Testis (tissue), 3 donors: ENCODE measurements around the gene MYO15B. TPM values are rescaled to one million over a fixed set of nuclear protein-coding genes. Genes with fewer than 3 reads are reported as not detected.

Experiments used
- DNase-seq: peaks from one replicate; pipeline ENCODE4 v3.0.0-alpha.2; 2019
- H3K27ac ChIP-seq, 2 donors: fragments of 200-600 bp; sonication (generic); one replicate each; pipeline ENCODE4 v1.5.1; 2019
- H3K27me3 ChIP-seq: fragments of 200-600 bp; sonication (generic); one replicate; pipeline ENCODE4 v1.5.1; 2019
- H3K36me3 ChIP-seq: fragments of 200-600 bp; sonication (generic); one replicate; pipeline ENCODE4 v1.5.1; 2017; ENCODE audit warnings: low read depth; ENCODE audit errors: missing control alignments
- H3K4me1 ChIP-seq: fragments of 200-600 bp; sonication (generic); one replicate; pipeline ENCODE4 v1.5.1; 2019
- H3K4me3 ChIP-seq, 2 donors: fragments of 200-600 bp; sonication (generic); one replicate each; pipeline ENCODE4 v1.5.1; 2017 to 2019
- H3K9me3 ChIP-seq: fragments of 200-600 bp; sonication (generic); one replicate; pipeline ENCODE4 v1.5.1; 2017
- CTCF ChIP-seq, 3 experiments: fragments of 450-650 bp in 2 of 3; fragments of 200-600 bp in 1 of 3; sonication (generic) in 1 of 3; IDR thresholded peaks; one replicate each; pipeline ENCODE4 v1.5.1; 2016 to 2019; ENCODE audit warnings: antibody characterized with exemption in 3 of 3, mild to moderate bottlenecking in 2 of 3, moderate library complexity in 1 of 3
- POLR2A ChIP-seq: fragments of 450-650 bp; IDR thresholded peaks from one replicate; pipeline ENCODE4 v1.6.1; 2017; ENCODE audit warnings: antibody characterized with exemption, mild to moderate bottlenecking, moderate library complexity
- WGBS, 2 donors: methylation state at CpG; one replicate each; pipeline ENCODE4 v1.1.5; 2018; 5-methylcytosine and 5-hydroxymethylcytosine counted together
- intact Hi-C: fragments of 100-400 bp; cut with DNase I; formaldehyde crosslinking; loops from one replicate; pipeline ENCODE4 v1.15.1; 2023; ENCODE audit warnings: low total_unique reads
- polyA plus RNA-seq: library from polyadenylated mRNA; stranded (reverse); fragments of 350-450 nt; fragmentation: Illumina TruSeq; extraction: RNeasy Lipid Tissue Mini Kit (QIAGEN cat#74804); gene quantifications from one replicate; pipeline ENCODE4 v1.2.3, GENCODE V29; 2014; ENCODE audit warnings: low read depth, low replicate concordance; ENCODE audit not compliant: insufficient read depth
- total RNA-seq, 2 donors: library from RNA; depleted of rRNA; stranded (reverse); fragments of >200 nt; gene quantifications; one replicate each; pipeline ENCODE4 v1.2.3, GENCODE V29; 2016

Gene MYO15B
- total and polyA plus RNA-seq, 3 donors from 2014 or later, result 70.4 to 142 (median 139) TPM

- no peaks in the 10 kb centered on the region for H3K36me3 ChIP-seq
- no peak overlapping the region for H3K27ac ChIP-seq
- no peak overlapping the region for H3K4me3 ChIP-seq
- intact Hi-C loops, result no loop called here
- H3K9me3 ChIP-seq, result no peaks in the 10 kb centered on the region
- no peaks in the 10 kb centered on the region for H3K27me3 ChIP-seq
- TF ChIP-seq POLR2A (no peak), CTCF (IDR thresholded peaks at IDR 0.05) (no peak)
- no peak for DNase-seq
- H3K4me1 ChIP-seq, result no peaks in the 10 kb centered on the region
- WGBS, 2 donors, result 85 to 92% methylated on average over 5 to 23 of the region's 23 CpGs
Observed at GRCh38 chr17:75624714-75625345, 37.2 kb downstream of the MYO15B start.

DNA sequence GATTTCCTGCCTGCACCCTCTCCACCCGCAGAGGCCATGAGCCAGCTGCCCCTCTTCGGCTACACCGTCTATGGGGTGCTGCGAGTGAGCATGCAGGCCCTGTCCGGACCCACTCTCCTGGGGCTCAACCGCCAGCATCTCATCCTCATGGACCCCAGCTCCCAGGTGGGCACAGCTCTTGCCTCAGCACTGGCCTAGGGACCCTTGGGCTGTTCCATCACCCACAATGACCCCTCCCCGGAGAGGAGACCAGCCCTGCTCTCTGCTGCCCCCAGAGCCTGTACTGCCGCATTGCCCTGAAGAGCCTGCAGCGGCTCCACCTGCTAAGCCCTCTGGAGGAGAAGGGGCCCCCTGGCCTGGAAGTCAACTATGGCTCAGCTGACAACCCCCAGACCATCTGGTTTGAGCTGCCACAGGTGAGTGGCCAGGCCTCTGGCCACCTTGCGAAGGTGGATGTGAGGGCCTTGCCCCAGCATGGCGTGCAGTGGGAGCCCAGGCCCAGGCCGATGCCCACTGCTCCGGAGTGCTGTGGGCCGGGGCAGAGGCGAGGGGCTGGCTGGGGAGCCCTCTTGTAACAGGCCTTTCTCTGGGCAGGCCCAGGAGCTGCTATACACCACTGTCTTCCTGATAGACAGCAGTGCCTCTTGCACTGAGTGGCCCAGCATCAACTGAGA, 38.4 kb downstream of the MYO15B start:
- intact Hi-C loops, result no loop called here
- no peak overlapping the region for H3K27ac ChIP-seq
- H3K36me3 ChIP-seq, result no peaks in the 10 kb centered on the region
- no peak overlapping the region for H3K4me3 ChIP-seq
- peak; percentile 40 for DNase-seq
- H3K9me3 ChIP-seq, result no peaks in the 10 kb centered on the region
- no peaks in the 10 kb centered on the region for H3K27me3 ChIP-seq
- no peaks in the 10 kb centered on the region for H3K4me1 ChIP-seq
- no peak for TF ChIP-seq POLR2A
- peak; percentile 25 to 52 (median 48) for TF ChIP-seq CTCF (IDR thresholded peaks at IDR 0.05)
- WGBS, 2 donors, result 84 to 91% methylated on average over 11 to 15 of the region's 15 CpGs

DNA sequence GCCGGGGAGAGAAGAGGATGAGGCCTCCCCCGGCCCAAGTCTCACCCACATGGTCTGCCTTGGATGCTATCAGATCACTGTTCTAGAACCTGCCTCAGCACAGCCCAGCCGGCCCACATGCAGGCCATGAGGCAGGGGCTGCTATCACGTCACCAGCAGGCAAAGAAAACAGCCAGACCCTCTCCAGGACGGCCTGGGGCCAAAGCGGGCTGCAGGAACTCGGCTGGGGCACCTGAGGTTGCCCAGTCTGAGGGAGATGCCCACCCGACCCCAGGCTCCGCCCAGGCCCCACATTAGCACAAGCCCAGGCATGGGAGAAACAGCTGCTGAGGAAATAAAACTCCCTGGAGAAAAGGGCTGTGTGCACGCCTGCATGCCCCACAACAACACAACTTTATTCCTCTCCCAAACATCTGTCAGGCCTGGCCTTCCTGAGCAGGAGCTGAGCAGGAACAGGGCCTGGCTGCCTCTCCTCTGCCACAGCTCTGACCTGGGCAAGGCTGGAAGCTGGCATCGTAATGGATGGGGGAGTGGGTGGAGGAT, 39.0 kb downstream of the MYO15B start:
- TF ChIP-seq POLR2A (no peak), CTCF (IDR thresholded peaks at IDR 0.05) (no peak)
- H3K36me3 ChIP-seq, result no peaks in the 10 kb centered on the region
- H3K4me1 ChIP-seq, result no peaks in the 10 kb centered on the region
- no peaks in the 10 kb centered on the region for H3K27me3 ChIP-seq
- H3K4me3 ChIP-seq, result no peak overlapping the region
- WGBS, 2 donors, result 73 to 100% methylated on average over 2 to 10 of the region's 11 CpGs
- intact Hi-C loops, result no loop called here
- no peaks in the 10 kb centered on the region for H3K9me3 ChIP-seq
- no peak overlapping the region for H3K27ac ChIP-seq
- DNase-seq, result no peak

GRCh38 chr17:75627094-75627493, 39.5 kb downstream of the MYO15B start:
- H3K27ac ChIP-seq, result no peak overlapping the region
- no peaks in the 10 kb centered on the region for H3K27me3 ChIP-seq
- DNase-seq, result no peak
- intact Hi-C loops, result no loop called here
- no peaks in the 10 kb centered on the region for H3K9me3 ChIP-seq
- H3K4me3 ChIP-seq, result no peak overlapping the region
- no peaks in the 10 kb centered on the region for H3K36me3 ChIP-seq
- 93% methylated on average over 5 to 10 of the region's 10 CpGs for WGBS, 2 donors
- TF ChIP-seq POLR2A (no peak), CTCF (IDR thresholded peaks at IDR 0.05) (no peak)
- H3K4me1 ChIP-seq, result no peaks in the 10 kb centered on the region
